HCT116 (cell line): ENCODE measurements around the gene CSNK2B. TPM values are rescaled to one million over a fixed set of nuclear protein-coding genes. Genes with fewer than 3 reads are reported as not detected.
A peak's percentile ranks its signal among the peaks of the same experiment; 100 is the strongest.

Experiments
- ATAC-seq: fragments of 200-7000 bp; cut with Tn5 transposase; 2 replicates; pipeline ENCODE4 v1.9.1; 2020; ENCODE audit warnings: mild to moderate bottlenecking, moderate library complexity
- BruUV-seq: library from RNA; stranded (reverse); fragments of 400-500 nt; replicated peaks from 2 replicates; lab custom pipeline; 2021; lab: Mats Ljungman, UMichigan
- CTCF ChIA-PET: fragments of 300-600 bp; sonication (Branson Sonifier 250); formaldehyde crosslinking; loops from one replicate; lab custom pipeline; 2021; ENCODE audit warnings: antibody characterized with exemption; lab: Charles Lee
- POLR2A ChIA-PET: fragments of 300-600, 350-600 bp; sonication (Branson Sonifier 250); formaldehyde crosslinking; loops from one replicate; lab custom pipeline; 2021; ENCODE audit warnings: antibody characterized with exemption; lab: Charles Lee
- RAD21 ChIA-PET, 2 experiments: fragments of 300-600 bp; sonication (Branson Sonifier 250); formaldehyde crosslinking; loops; one replicate each; lab custom pipeline; 2023; ENCODE audit warnings: low total read pairs in 2 of 2; ENCODE audit not compliant: uncharacterized antibody in 2 of 2, unreplicated experiment in 2 of 2, low non-redundant PET in 1 of 2; lab: Charles Lee
- DNase-seq: peaks from one replicate; pipeline ENCODE4 v3.0.0-alpha.2; 2010; ENCODE audit warnings: low read depth, low spot score
- H2AFZ ChIP-seq: fragments of 200-600 bp; shearing (Covaris generic), sonication (generic); 2 replicates; pipeline ENCODE4 v1.6.1; 2017; ENCODE audit warnings: low read depth, mixed run types, mixed read lengths, antibody characterized with exemption, low read length; ENCODE audit not compliant: poor library complexity, severe bottlenecking
- H3K27ac ChIP-seq: 2 replicates; pipeline ENCODE4 v1.5.1; 2012; ENCODE audit warnings: low read depth, low read length
- H3K27me3 ChIP-seq: fragments of 200-600 bp; sonication (generic); 2 replicates; pipeline ENCODE4 v1.6.1; 2016; ENCODE audit warnings: mixed run types, low read length, mixed read lengths; ENCODE audit not compliant: insufficient read depth
- H3K36me3 ChIP-seq, 2 experiments: fragments of 200-500 bp in 1 of 2; fragments of 200-600 bp in 1 of 2; sonication (Bioruptor generic) in 1 of 2; sonication (generic) in 1 of 2; 2 replicates each; pipeline versions ENCODE4 v1.5.1 to v1.6.1; 2014 to 2016; ENCODE audit warnings: low read length in 2 of 2, inconsistent platforms in 1 of 2, mixed read lengths in 1 of 2, mixed run types in 1 of 2; ENCODE audit not compliant: insufficient read depth in 2 of 2, control insufficient read depth in 1 of 2
- H3K4me1 ChIP-seq, 2 experiments: fragments of 200-600 bp in 1 of 2; sonication (generic) in 1 of 2; 2 replicates each; pipeline versions ENCODE4 v1.5.1 to v1.6.1; 2012 to 2017; ENCODE audit warnings: low read length in 2 of 2, inconsistent platforms in 1 of 2, mild to moderate bottlenecking in 1 of 2, mixed read lengths in 1 of 2, mixed run types in 1 of 2, moderate library complexity in 1 of 2; ENCODE audit not compliant: insufficient read depth in 2 of 2, control insufficient read depth in 1 of 2
- H3K4me2 ChIP-seq: fragments of 200-600 bp; sonication (generic); 2 replicates; pipeline ENCODE4 v1.6.1; 2017; ENCODE audit warnings: mixed run types, low read length, mixed read lengths
- H3K4me3 ChIP-seq, 2 experiments: fragments of 200-600 bp in 1 of 2; sonication (generic) in 1 of 2; replicated peaks in 1 of 2; 2 replicates each; pipeline ENCODE4 v1.5.1; 2011 to 2016; ENCODE audit warnings: low read length in 2 of 2, control low read depth in 1 of 2, low read depth in 1 of 2, mild to moderate bottlenecking in 1 of 2, mixed read lengths in 1 of 2, mixed run types in 1 of 2
- H3K79me2 ChIP-seq: fragments of 200-600 bp; sonication (generic); 2 replicates; pipeline ENCODE4 v1.6.1; 2017; ENCODE audit warnings: mild to moderate bottlenecking, mixed run types, low read length, moderate library complexity, mixed read lengths; ENCODE audit not compliant: insufficient read depth
- H3K9ac ChIP-seq: fragments of 200-600 bp; sonication (generic); 2 replicates; pipeline ENCODE4 v1.6.1; 2016; ENCODE audit warnings: low read length, mixed read lengths
- H3K9me2 ChIP-seq: fragments of 200-600 bp; sonication (generic), shearing (Covaris generic); 2 replicates; pipeline ENCODE4 v1.6.1; 2017; ENCODE audit warnings: mixed run types, mild to moderate bottlenecking, moderate library complexity; ENCODE audit not compliant: insufficient read depth
- H3K9me3 ChIP-seq, 2 experiments: fragments of 200-500 bp in 1 of 2; fragments of 200-600 bp in 1 of 2; sonication (Bioruptor generic) in 1 of 2; sonication (generic) in 1 of 2; 2 replicates each; pipeline ENCODE4 v1.6.1; 2014 to 2017; ENCODE audit warnings: low read length in 2 of 2, mixed read lengths in 2 of 2, inconsistent platforms in 1 of 2, low read depth in 1 of 2, mild to moderate bottlenecking in 1 of 2, mixed run types in 1 of 2, moderate library complexity in 1 of 2; ENCODE audit not compliant: control insufficient read depth in 1 of 2, insufficient read depth in 1 of 2
- H4K20me1 ChIP-seq: fragments of 200-600 bp; sonication (generic), shearing (Covaris generic); 2 replicates; pipeline ENCODE4 v1.6.1; 2017; ENCODE audit warnings: mixed run types, mild to moderate bottlenecking, moderate library complexity; ENCODE audit not compliant: insufficient read depth
- ATF3 ChIP-seq: IDR thresholded peaks from 2 replicates; pipeline ENCODE4 v1.6.1; 2012
- CBX3 ChIP-seq: IDR thresholded peaks from 2 replicates; pipeline ENCODE4 v1.6.1; 2012; ENCODE audit warnings: low read depth
- CEBPB ChIP-seq: IDR thresholded peaks from 2 replicates; pipeline ENCODE4 v1.6.1; 2012; ENCODE audit warnings: low read depth
- CTCF ChIP-seq, 3 experiments: fragments of 200-600 bp in 1 of 3; sonication (generic) in 1 of 3; IDR thresholded peaks in 2 of 3; conservative IDR thresholded peaks in 1 of 3; 2 replicates each; pipeline ENCODE4 v1.5.1; 2012 to 2017; ENCODE audit warnings: low read depth in 2 of 3, low read length in 2 of 3, antibody characterized with exemption in 1 of 3, borderline replicate concordance in 1 of 3, control low read depth in 1 of 3, mild to moderate bottlenecking in 1 of 3, mixed read lengths in 1 of 3, mixed run types in 1 of 3, moderate library complexity in 1 of 3; ENCODE audit not compliant: insufficient read depth in 1 of 3
- EGR1 ChIP-seq: IDR thresholded peaks from 2 replicates; pipeline ENCODE4 v1.6.1; 2012; ENCODE audit warnings: low read depth
- ELF1 ChIP-seq: IDR thresholded peaks from 2 replicates; pipeline ENCODE4 v1.6.1; 2012; ENCODE audit warnings: low read depth, borderline replicate concordance
- EZH2 ChIP-seq: fragments of 200-600 bp; sonication (generic); IDR thresholded peaks from 2 replicates; pipeline ENCODE4 v1.6.1; 2017; ENCODE audit warnings: antibody characterized with exemption, mixed run types
- EZH2phosphoT487 ChIP-seq: fragments of 200-600 bp; IDR thresholded peaks from 2 replicates; pipeline ENCODE4 v1.6.1; 2018; ENCODE audit warnings: antibody characterized with exemption, borderline replicate concordance
- JUND ChIP-seq: IDR thresholded peaks from 2 replicates; pipeline ENCODE4 v1.6.1; 2012
- POLR2A ChIP-seq: IDR thresholded peaks from 2 replicates; pipeline ENCODE4 v1.7.0; 2011; ENCODE audit warnings: borderline replicate concordance; ENCODE audit not compliant: insufficient read depth, insufficient read length; ENCODE audit errors: extremely low read depth
- POLR2AphosphoS5 ChIP-seq: IDR thresholded peaks from 2 replicates; pipeline ENCODE4 v1.6.1; 2011; ENCODE audit warnings: mild to moderate bottlenecking, low read depth, low read length, moderate library complexity
- RAD21 ChIP-seq: IDR thresholded peaks from 2 replicates; pipeline ENCODE4 v1.6.1; 2012; ENCODE audit warnings: low read depth, mild to moderate bottlenecking
- SIN3A ChIP-seq: IDR thresholded peaks from 2 replicates; pipeline ENCODE4 v1.6.1; 2012; ENCODE audit warnings: low read depth
- SRF ChIP-seq: IDR thresholded peaks from 2 replicates; pipeline ENCODE4 v1.6.1; 2012; ENCODE audit warnings: low read depth
- TCF7L2 ChIP-seq: IDR thresholded peaks from 2 replicates; pipeline ENCODE4 v1.7.0; 2011; ENCODE audit warnings: borderline replicate concordance, inconsistent platforms; ENCODE audit not compliant: insufficient read depth, insufficient read length; ENCODE audit errors: extremely low read depth
- ZBTB33 ChIP-seq: IDR thresholded peaks from 2 replicates; pipeline ENCODE4 v1.6.1; 2011; ENCODE audit warnings: mild to moderate bottlenecking, low read length, moderate library complexity; ENCODE audit not compliant: insufficient replicate concordance; ENCODE audit errors: extremely low read depth
- ZFX ChIP-seq: fragments of 450-650 bp; IDR thresholded peaks from 2 replicates; pipeline ENCODE4 v1.6.1; 2017
- ZNF274 ChIP-seq: fragments of 200-500 bp; sonication (Bioruptor generic); IDR thresholded peaks from 2 replicates; pipeline ENCODE4 v1.6.1; 2014; ENCODE audit warnings: mild to moderate bottlenecking, low read depth, low read length, inconsistent platforms
- intact Hi-C: fragments of 100-400 bp; cut with micrococcal nuclease; formaldehyde crosslinking; loops from 2 replicates; pipeline ENCODE4 v1.10.0; 2022
- total RNA-seq: library from RNA; stranded (reverse); gene quantifications from one replicate; pipeline ENCODE4 v1.2.1, GENCODE V29; 2021; ENCODE audit not compliant: unreplicated experiment

CSNK2B gene
- total RNA-seq, 1 experiment from 2014 or later = 210 TPM

- peak within 1 kb of the TSS; percentile 69 for H3K27ac ChIP-seq
- no peaks in the 10 kb centered on the region for H3K9me2 ChIP-seq
- H3K9ac ChIP-seq = peak within 1 kb of the TSS; percentile 88
- H3K27me3 ChIP-seq = no peaks in the 10 kb centered on the region
- DNase-seq = peak; percentile 51
- intact Hi-C loops = loop anchor here (5.0 kb wide), 1 partner anchor 258 kb away; the partner anchor contains the start of gene MICA
- peaks cover 18 to 45% of the 10 kb centered on the region in 2 experiments; a peak in 3 of 4 replicates for H3K4me1 ChIP-seq
- TSS peak; percentile 7 for BruUV-seq
- CTCF ChIA-PET = interaction anchor here (1.2 kb wide), 1 partner anchor 114 kb away, joined by 5 read pairs; no protein-coding TSS in a partner anchor
- peak; percentile 80 for ATAC-seq
- H4K20me1 ChIP-seq = no peaks in the 10 kb centered on the region
- POLR2A ChIA-PET = interaction anchor here (0.6 to 2.0 kb wide), 8 partner anchors 8 to 167 kb away, joined by 3 to 15 read pairs (median 4); partner anchors contain the start of genes BAG6, HSPA1B, LY6G5B and MSH5
- H3K4me2 ChIP-seq = peak within 1 kb of the TSS; percentile 94
- TF ChIP-seq SRF = no peak
- TF ChIP-seq CBX3 = no peak
- TF ChIP-seq ATF3 = no peak
- peak; percentile 63 for TF ChIP-seq ZBTB33
- TF ChIP-seq RAD21 = no peak
- TF ChIP-seq ZFX = peak; percentile 90
- TF ChIP-seq EGR1 = no peak
- no peak for TF ChIP-seq EZH2
- TF ChIP-seq SIN3A = no peak
- no peak for TF ChIP-seq CTCF (IDR thresholded peaks at IDR 0.05 in 2 of 3, conservative IDR thresholded peaks at IDR 0.05 in 1 of 3; ENCODE audit: borderline replicate concordance in 1 of 3, insufficient read depth in 1 of 3, low read depth in 2 of 3, low read length in 2 of 3)
- TF ChIP-seq POLR2A = peak; percentile 94
- no peak for TF ChIP-seq TCF7L2
- no peak for TF ChIP-seq ELF1
- TF ChIP-seq POLR2AphosphoS5 = peak; percentile 96
- TF ChIP-seq ZNF274 = no peak
- TF ChIP-seq EZH2phosphoT487 = no peak
- TF ChIP-seq JUND = no peak
- no peak for TF ChIP-seq CEBPB
- H3K79me2 ChIP-seq = peaks cover 39% of the 10 kb centered on the region
- peaks cover 5 to 17% of the 10 kb centered on the region in 2 experiments; a peak in 3 of 4 replicates for H3K36me3 ChIP-seq
- RAD21 ChIA-PET = no interaction called here
- no peak within 1 kb of the TSS for H2AFZ ChIP-seq
- H3K4me3 ChIP-seq = peak within 1 kb of the TSS; percentile 79 to 87
- no peaks in the 10 kb centered on the region for H3K9me3 ChIP-seq
These were observed 5.3 kb upstream of the CSNK2B start, which contains the start of gene C6orf47 for GRCh38 chr6:31660381-31661261. TSS of gene C6orf47 (minus strand) at chr6:31660778. CDS start at chr6:31659947, 831 bp downstream.
